HFFc6 (cell line): ENCODE measurements around the gene ZNF804A. TPM values are rescaled to one million over a fixed set of nuclear protein-coding genes. Genes with fewer than 3 reads are reported as not detected.

Source experiments
- DNase-seq: peaks from one replicate; pipeline ENCODE4 v3.0.0-alpha.2; 2018
- H3K27ac Mint-ChIP-seq: 2 replicates; pipeline ENCODE4 v1.8.0; 2020; ENCODE audit warnings: mild to moderate bottlenecking, mixed read lengths
- H3K27me3 Mint-ChIP-seq: 2 replicates; pipeline ENCODE4 v1.8.0; 2021; ENCODE audit warnings: mild to moderate bottlenecking, moderate library complexity, mixed read lengths; ENCODE audit not compliant: insufficient read depth
- H3K36me3 Mint-ChIP-seq: 2 replicates; pipeline ENCODE4 v1.8.0; 2021; ENCODE audit warnings: low read depth, mixed read lengths
- H3K4me1 Mint-ChIP-seq: 2 replicates; pipeline ENCODE4 v1.8.0; 2020; ENCODE audit warnings: low read depth, mixed read lengths
- H3K4me3 Mint-ChIP-seq: 2 replicates; pipeline ENCODE4 v1.8.0; 2020; ENCODE audit warnings: mild to moderate bottlenecking, moderate library complexity, mixed read lengths
- H3K9me3 Mint-ChIP-seq: 2 replicates; pipeline ENCODE4 v1.8.0; 2020; ENCODE audit warnings: mild to moderate bottlenecking, mixed read lengths
- CTCF ChIP-seq: fragments of 200-600 bp; sonication (generic); IDR thresholded peaks from 2 replicates; pipeline ENCODE4 v1.5.0; 2021; ENCODE audit warnings: antibody characterized with exemption, mild to moderate bottlenecking
- total RNA-seq, 6 experiments: library from RNA; stranded (reverse); fragmentation: NEBNext Ultra II Directional; extraction: Animal tissue kit (Norgen Biotek cat#: 25700); gene quantifications; 2 replicates in 1 of 6; 3 replicates in 5 of 6; pipeline ENCODE4 v1.2.3, GENCODE V29; 2021

Gene ZNF804A
- total RNA-seq, 6 experiments from 2014 or later = 0.03 to 0.13 (median 0.05) TPM; not detected in 1

GRCh38 chr2:184566716-184567115 lies 31.6 kb upstream of the ZNF804A start:
- no peaks in the 10 kb centered on the region for H3K4me1 Mint-ChIP-seq
- no peak overlapping the region for H3K27ac Mint-ChIP-seq
- DNase-seq = no peak
- no peak overlapping the region for H3K4me3 Mint-ChIP-seq
- TF ChIP-seq CTCF = no peak
- H3K9me3 Mint-ChIP-seq = peaks cover 15% of the 10 kb centered on the region
- H3K36me3 Mint-ChIP-seq = no peaks in the 10 kb centered on the region; the same call in 1 of the 2 replicates
- H3K27me3 Mint-ChIP-seq = no peaks in the 10 kb centered on the region

DNA sequence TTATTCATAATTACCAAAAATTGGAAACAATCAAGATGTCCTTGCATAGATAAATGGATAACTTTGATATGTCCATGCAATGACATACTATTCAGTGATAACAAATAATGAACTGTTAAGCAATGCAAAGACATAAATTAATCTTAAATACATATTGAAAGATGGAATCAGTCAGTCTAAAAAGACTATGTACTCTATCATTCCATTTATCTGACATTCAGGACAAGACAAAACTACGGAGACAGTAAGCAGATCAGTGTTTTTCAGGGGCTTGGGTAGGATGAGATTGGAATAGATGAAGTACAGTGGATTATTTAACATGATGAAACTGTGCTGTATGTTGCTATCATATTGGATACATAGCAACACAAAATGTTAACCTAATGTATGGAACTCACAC lies 21.3 kb upstream of the ZNF804A start:
- Mint-ChIP-seq H3K4me3 (no peak overlapping the region), H3K9me3 (peaks cover 23% of the 10 kb centered on the region), H3K27ac (no peak overlapping the region), H3K36me3 (no peaks in the 10 kb centered on the region), H3K27me3 (no peaks in the 10 kb centered on the region), H3K4me1 (no peaks in the 10 kb centered on the region)
- TF ChIP-seq CTCF = no peak
- DNase-seq = no peak

- Mint-ChIP-seq H3K4me1 (no peaks in the 10 kb centered on the region), H3K36me3 (no peaks in the 10 kb centered on the region), H3K27me3 (no peaks in the 10 kb centered on the region), H3K4me3 (no peak overlapping the region), H3K27ac (no peak overlapping the region), H3K9me3 (peaks cover 23% of the 10 kb centered on the region)
- no peak for DNase-seq
- no peak for TF ChIP-seq CTCF
Observed at GRCh38 chr2:184577743-184578142, 20.6 kb upstream of the ZNF804A start.

GRCh38 chr2:184579226-184579625 lies 19.1 kb upstream of the ZNF804A start:
- H3K4me1 Mint-ChIP-seq = no peaks in the 10 kb centered on the region
- no peaks in the 10 kb centered on the region for H3K27me3 Mint-ChIP-seq
- no peak for TF ChIP-seq CTCF

GRCh38 chr2:184581391-184581790 lies 16.9 kb upstream of the ZNF804A start:
- no peak overlapping the region for H3K27ac Mint-ChIP-seq
- no peaks in the 10 kb centered on the region for H3K4me1 Mint-ChIP-seq
- H3K4me3 Mint-ChIP-seq = no peak overlapping the region
- no peaks in the 10 kb centered on the region for H3K27me3 Mint-ChIP-seq
- TF ChIP-seq CTCF = no peak
- no peak for DNase-seq
- no peaks in the 10 kb centered on the region for H3K36me3 Mint-ChIP-seq
- 0 out of 2 replicates have a peak, but pooled peaks cover 4% of the 10 kb centered on the region for H3K9me3 Mint-ChIP-seq

More at GRCh38 chr2:184579226-184579625, 19.1 kb upstream of the ZNF804A start:
- no peak overlapping the region for H3K27ac Mint-ChIP-seq
- H3K36me3 Mint-ChIP-seq = no peaks in the 10 kb centered on the region
- peaks cover 22% of the 10 kb centered on the region for H3K9me3 Mint-ChIP-seq
- H3K4me3 Mint-ChIP-seq = no peak overlapping the region
- no peak for DNase-seq

- H3K4me1 Mint-ChIP-seq = no peaks in the 10 kb centered on the region
Observed at GRCh38 chr2:184589261-184589660, 9.1 kb upstream of the ZNF804A start.

More at GRCh38 chr2:184589261-184589660, 9.1 kb upstream of the ZNF804A start:
- Mint-ChIP-seq H3K9me3 (no peaks in the 10 kb centered on the region), H3K36me3 (no peaks in the 10 kb centered on the region), H3K4me3 (no peak overlapping the region), H3K27ac (no peak overlapping the region), H3K27me3 (no peaks in the 10 kb centered on the region; the same call in 1 of the 2 replicates)
- no peak for DNase-seq
- TF ChIP-seq CTCF = no peak
